Fibroblast of lung (primary cell): ENCODE measurements around the gene BRDT.

Source experiments
- EZH2 ChIP-seq: IDR thresholded peaks from 2 replicates; pipeline ENCODE4 v1.5.1; 2012; ENCODE audit warnings: low read length, control low read depth, mild to moderate bottlenecking; ENCODE audit errors: missing control alignments
- TF ChIP-seq, protein P1 (sequence below), 2 donors: IDR thresholded peaks in 1 of 2; conservative IDR thresholded peaks in 1 of 2; 1 replicate in 1 of 2; 2 replicates in 1 of 2; pipeline ENCODE4 v1.5.1; 2011 to 2012; ENCODE audit warnings: low read length in 2 of 2, control low read depth in 1 of 2, inconsistent platforms in 1 of 2, low read depth in 1 of 2, mild to moderate bottlenecking in 1 of 2

DNA sequence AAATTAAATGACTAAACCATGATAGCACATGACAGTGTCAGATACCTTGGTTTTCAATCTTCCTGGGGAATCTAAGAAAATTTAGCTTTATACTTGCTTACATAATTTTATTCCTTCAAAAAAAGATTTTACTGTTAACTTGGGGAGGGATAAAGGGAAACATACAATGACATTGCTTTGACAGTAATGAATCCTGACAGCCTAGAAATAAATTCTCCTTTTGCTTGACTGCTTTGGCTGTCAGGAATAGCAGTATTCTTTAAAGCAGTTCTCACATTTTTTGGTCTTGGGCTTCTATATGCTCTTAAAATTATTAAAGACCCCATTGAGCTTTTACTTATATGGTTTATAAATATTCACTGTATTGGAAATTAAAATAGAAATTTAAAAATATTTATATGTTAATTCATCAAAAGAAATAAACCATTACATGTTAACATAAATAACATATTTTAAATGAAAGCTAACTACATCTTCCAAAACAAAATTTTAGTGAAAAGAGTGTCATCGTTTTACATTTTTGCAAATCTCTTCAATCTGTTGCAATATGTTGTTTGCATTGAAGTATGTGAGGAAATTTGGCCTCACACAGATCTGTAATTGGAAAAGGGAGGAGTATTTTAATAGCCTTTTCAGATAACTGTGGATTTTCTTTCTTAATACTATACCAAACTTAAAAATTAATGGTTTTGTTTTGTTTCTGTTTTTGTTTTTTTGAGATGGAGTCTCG lies 96.7 kb downstream of the BRDT start:
- TF ChIP-seq, protein P1, sequence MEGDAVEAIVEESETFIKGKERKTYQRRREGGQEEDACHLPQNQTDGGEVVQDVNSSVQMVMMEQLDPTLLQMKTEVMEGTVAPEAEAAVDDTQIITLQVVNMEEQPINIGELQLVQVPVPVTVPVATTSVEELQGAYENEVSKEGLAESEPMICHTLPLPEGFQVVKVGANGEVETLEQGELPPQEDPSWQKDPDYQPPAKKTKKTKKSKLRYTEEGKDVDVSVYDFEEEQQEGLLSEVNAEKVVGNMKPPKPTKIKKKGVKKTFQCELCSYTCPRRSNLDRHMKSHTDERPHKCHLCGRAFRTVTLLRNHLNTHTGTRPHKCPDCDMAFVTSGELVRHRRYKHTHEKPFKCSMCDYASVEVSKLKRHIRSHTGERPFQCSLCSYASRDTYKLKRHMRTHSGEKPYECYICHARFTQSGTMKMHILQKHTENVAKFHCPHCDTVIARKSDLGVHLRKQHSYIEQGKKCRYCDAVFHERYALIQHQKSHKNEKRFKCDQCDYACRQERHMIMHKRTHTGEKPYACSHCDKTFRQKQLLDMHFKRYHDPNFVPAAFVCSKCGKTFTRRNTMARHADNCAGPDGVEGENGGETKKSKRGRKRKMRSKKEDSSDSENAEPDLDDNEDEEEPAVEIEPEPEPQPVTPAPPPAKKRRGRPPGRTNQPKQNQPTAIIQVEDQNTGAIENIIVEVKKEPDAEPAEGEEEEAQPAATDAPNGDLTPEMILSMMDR (conservative IDR thresholded peaks at IDR 0.05 in 1 of 2, IDR thresholded peaks at IDR 0.05 in 1 of 2; ENCODE audit: low read depth in 1 of 2, low read length in 2 of 2) = no peak
- TF ChIP-seq EZH2 = no peak
